Ovary (tissue), 3 donors: Measurements from ENCODE around the gene PPRC1.

Source experiments
- CTCF ChIP-seq, 3 donors: fragments of 450-650 bp in 2 of 3; fragments of 200-600 bp in 1 of 3; IDR thresholded peaks; one replicate each; pipeline versions ENCODE4 v1.5.1 to v1.8.0; 2016 to 2022; ENCODE audit warnings: antibody characterized with exemption in 3 of 3, mild to moderate bottlenecking in 1 of 3
- EP300 ChIP-seq: sonication (generic); formaldehyde crosslinking; IDR thresholded peaks from one replicate; pipeline ENCODE4 v1.6.1; 2017; ENCODE audit warnings: antibody characterized with exemption
- donor health status: DM: no; HTN: no; CAD: no.

GRCh38 chr10:102121739-102122372, 11.0 kb upstream of the PPRC1 start:
- TF ChIP-seq CTCF (IDR thresholded peaks at IDR 0.05) (peak in 2 of 3 donors; percentile 54 to 57), EP300 (no peak)
